ENCODE results near the gene CLEC3B.

DNA sequence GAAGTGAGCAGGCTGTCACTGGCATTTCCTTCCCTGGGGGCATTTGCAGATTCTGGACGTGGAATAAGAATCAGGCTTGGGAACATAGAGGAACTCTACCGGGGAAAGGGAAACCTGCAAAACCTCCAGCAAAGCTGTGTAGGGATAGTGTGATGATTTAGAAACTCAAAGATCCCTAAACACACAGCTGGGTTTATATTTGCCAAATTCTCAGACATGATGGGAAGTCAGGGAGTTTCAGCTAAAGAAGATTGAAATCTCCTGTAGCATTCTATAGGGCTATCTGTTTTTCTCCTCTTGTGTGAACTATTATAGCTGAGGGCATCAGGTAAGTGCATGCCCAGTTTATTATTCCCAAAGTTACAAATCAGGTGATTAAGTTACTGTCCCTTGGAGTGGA is 9.2 kb upstream of the CLEC3B start:
- no peak for TF ChIP-seq ZC3H11A (IDR thresholded peaks at IDR 0.05)
- TF ChIP-seq, protein P1, sequence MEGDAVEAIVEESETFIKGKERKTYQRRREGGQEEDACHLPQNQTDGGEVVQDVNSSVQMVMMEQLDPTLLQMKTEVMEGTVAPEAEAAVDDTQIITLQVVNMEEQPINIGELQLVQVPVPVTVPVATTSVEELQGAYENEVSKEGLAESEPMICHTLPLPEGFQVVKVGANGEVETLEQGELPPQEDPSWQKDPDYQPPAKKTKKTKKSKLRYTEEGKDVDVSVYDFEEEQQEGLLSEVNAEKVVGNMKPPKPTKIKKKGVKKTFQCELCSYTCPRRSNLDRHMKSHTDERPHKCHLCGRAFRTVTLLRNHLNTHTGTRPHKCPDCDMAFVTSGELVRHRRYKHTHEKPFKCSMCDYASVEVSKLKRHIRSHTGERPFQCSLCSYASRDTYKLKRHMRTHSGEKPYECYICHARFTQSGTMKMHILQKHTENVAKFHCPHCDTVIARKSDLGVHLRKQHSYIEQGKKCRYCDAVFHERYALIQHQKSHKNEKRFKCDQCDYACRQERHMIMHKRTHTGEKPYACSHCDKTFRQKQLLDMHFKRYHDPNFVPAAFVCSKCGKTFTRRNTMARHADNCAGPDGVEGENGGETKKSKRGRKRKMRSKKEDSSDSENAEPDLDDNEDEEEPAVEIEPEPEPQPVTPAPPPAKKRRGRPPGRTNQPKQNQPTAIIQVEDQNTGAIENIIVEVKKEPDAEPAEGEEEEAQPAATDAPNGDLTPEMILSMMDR (IDR thresholded peaks at IDR 0.05), result no peak
- no peak for TF ChIP-seq EHF (CRISPR knock-in tag; IDR thresholded peaks at IDR 0.05)
- no peak for TF ChIP-seq CHD4 (IDR thresholded peaks at IDR 0.05; ENCODE audit: borderline replicate concordance)
- TF ChIP-seq POLR2A (IDR thresholded peaks at IDR 0.05; ENCODE audit: low read length), result no peak
- no peak for TF ChIP-seq KDM1A (IDR thresholded peaks at IDR 0.05; ENCODE audit: low read depth)
- TF ChIP-seq BHLHE40 (IDR thresholded peaks at IDR 0.05; ENCODE audit: low read depth, low read length), result no peak
- TF ChIP-seq SREBF2 (IDR thresholded peaks at IDR 0.05), result no peak
- TF ChIP-seq ESRRA (IDR thresholded peaks at IDR 0.05; ENCODE audit: borderline replicate concordance, low read length), result no peak
